NCI-H2171 (cell line): ENCODE measurements around the gene LDHAL6B.
"Not testable (repeated sequence)": the region's sequence is repeated elsewhere in the genome, so short reads cannot be mapped to it uniquely, and the experiment has no call there.

ENCODE experiments used
- DNase-seq: peaks from one replicate; lab custom pipeline; 2025; lab: John Stamatoyannopoulos, UW

LDHAL6B gene

GRCh38 chr15:59206623-59207183 is at the start of gene LDHAL6B:
TSS of gene LDHAL6B (plus strand) at chr15:59206843. CDS start at chr15:59206941, 98 bp downstream.
- DNase-seq = no peak

GRCh38 chr15:59157396-59157795 is 49.2 kb upstream of the LDHAL6B start:
- DNase-seq = no peak

- no peak for DNase-seq
These were observed 48.6 kb upstream of the LDHAL6B start for GRCh38 chr15:59157840-59158700.

GRCh38 chr15:59158701-59159034 is 48.0 kb upstream of the LDHAL6B start:
- no peak for DNase-seq

- DNase-seq = no peak
These were observed 47.4 kb upstream of the LDHAL6B start for GRCh38 chr15:59159210-59159609.

GRCh38 chr15:59160880-59161593 is 45.6 kb upstream of the LDHAL6B start:
- DNase-seq = peak; percentile 92

- DNase-seq = not testable (repeated sequence)
These were observed 44.6 kb upstream of the LDHAL6B start for GRCh38 chr15:59162080-59162479.

- DNase-seq = no peak
These were observed 40.9 kb upstream of the LDHAL6B start for GRCh38 chr15:59165726-59166125.

GRCh38 chr15:59166166-59166565 is 40.5 kb upstream of the LDHAL6B start:
- DNase-seq = no peak

GRCh38 chr15:59166601-59167265 is 39.9 kb upstream of the LDHAL6B start:
- no peak for DNase-seq

GRCh38 chr15:59168536-59168935 is 38.1 kb upstream of the LDHAL6B start:
- DNase-seq = no peak

- DNase-seq = no peak
These were observed 37.4 kb upstream of the LDHAL6B start for GRCh38 chr15:59169251-59169708.

- no peak for DNase-seq
These were observed 36.2 kb upstream of the LDHAL6B start for GRCh38 chr15:59170295-59171066.

GRCh38 chr15:59171067-59171397 is 35.6 kb upstream of the LDHAL6B start:
- no peak for DNase-seq

GRCh38 chr15:59172289-59172901 is 34.2 kb upstream of the LDHAL6B start:
- no peak for DNase-seq

GRCh38 chr15:59173194-59173593 is 33.4 kb upstream of the LDHAL6B start:
- no peak for DNase-seq

GRCh38 chr15:59174151-59174834 is 32.4 kb upstream of the LDHAL6B start:
- no peak for DNase-seq

- peak; percentile 69 for DNase-seq
These were observed 31.5 kb upstream of the LDHAL6B start for GRCh38 chr15:59174835-59175831.

- no peak for DNase-seq
These were observed 29.9 kb upstream of the LDHAL6B start for GRCh38 chr15:59176653-59177316.
